ENCODE results near the gene C2CD4B.

DNA sequence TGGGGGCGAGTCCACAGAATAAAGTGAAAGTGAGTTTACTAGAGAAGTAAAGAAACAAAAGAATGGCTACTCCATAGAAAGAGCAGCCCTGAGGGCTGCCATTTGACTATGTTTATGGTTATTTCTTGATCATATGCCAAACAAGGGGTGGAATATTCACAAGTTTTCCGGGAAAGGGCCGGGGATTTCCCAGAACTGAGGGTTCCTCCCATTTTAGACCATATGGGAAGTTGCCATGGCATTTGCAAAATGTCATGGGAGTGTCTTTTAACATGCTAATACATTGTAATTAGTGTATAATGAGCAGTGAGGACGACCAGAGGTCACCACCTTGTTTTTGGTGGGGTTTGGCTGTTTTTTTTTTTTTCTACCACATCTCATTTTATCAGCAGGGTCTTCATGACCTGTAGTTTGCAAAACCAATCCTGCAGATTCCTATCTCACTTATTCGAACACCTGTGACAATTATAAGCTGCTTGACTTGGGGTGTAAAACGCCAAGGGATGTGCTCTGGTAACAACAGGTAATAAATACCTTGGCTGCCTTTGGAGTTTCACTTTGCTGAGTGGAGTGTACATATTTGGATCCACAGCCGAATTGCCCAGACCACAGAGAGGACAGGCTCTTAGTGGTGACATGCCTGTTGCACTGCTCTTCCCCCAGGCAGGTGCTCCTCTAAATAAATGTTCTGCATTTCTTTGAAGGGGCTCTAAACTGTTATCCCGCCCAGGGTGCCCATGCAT lies 43.6 kb downstream of the C2CD4B start:
- TF ChIP-seq, protein P1, sequence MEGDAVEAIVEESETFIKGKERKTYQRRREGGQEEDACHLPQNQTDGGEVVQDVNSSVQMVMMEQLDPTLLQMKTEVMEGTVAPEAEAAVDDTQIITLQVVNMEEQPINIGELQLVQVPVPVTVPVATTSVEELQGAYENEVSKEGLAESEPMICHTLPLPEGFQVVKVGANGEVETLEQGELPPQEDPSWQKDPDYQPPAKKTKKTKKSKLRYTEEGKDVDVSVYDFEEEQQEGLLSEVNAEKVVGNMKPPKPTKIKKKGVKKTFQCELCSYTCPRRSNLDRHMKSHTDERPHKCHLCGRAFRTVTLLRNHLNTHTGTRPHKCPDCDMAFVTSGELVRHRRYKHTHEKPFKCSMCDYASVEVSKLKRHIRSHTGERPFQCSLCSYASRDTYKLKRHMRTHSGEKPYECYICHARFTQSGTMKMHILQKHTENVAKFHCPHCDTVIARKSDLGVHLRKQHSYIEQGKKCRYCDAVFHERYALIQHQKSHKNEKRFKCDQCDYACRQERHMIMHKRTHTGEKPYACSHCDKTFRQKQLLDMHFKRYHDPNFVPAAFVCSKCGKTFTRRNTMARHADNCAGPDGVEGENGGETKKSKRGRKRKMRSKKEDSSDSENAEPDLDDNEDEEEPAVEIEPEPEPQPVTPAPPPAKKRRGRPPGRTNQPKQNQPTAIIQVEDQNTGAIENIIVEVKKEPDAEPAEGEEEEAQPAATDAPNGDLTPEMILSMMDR (IDR thresholded peaks at IDR 0.05): no peak
- no peak for TF ChIP-seq POLR2A (IDR thresholded peaks at IDR 0.05)

Data from uterus (tissue), 2 donors.